ENCODE results near the gene HNRNPLL. TPM values are rescaled to one million over a fixed set of nuclear protein-coding genes. Genes with fewer than 3 reads are reported as not detected.

HNRNPLL gene
- total and polyA plus RNA-seq, 2 of the 13 experiments (the other 11 are each of a cell fraction or from before 2014, with no cell fraction given), result 49.4 to 103 TPM

GRCh38 chr2:38605298-38605830, 2.6 kb upstream of the HNRNPLL start:
- Histone ChIP-seq H2AFZ (ENCODE audit: low read length) (no peak overlapping the region), H3K4me1 (ENCODE audit: insufficient read depth, low read length) (peaks cover 53% of the 10 kb centered on the region), H3K9me3 (ENCODE audit: low read length) (no peaks in the 10 kb centered on the region), H3K9ac (ENCODE audit: insufficient read depth, low read depth, low read length) (no peak overlapping the region), H3K4me2 (ENCODE audit: low read depth, low read length) (no peak overlapping the region), H4K20me1 (ENCODE audit: insufficient read depth, low read length) (no peaks in the 10 kb centered on the region), H3K27ac (ENCODE audit: extremely low read length, insufficient read depth, low read length) (no peak overlapping the region), H3K27me3 (ENCODE audit: control insufficient read depth in 1 of 2, insufficient read depth in 2 of 2, low read length in 2 of 2) (no peaks in the 10 kb centered on the region; a peak in 1 of 5 replicates), H3K79me2 (ENCODE audit: insufficient read depth, low read length) (peaks cover 21% of the 10 kb centered on the region), H3K4me3 (replicated peaks in 1 of 3; ENCODE audit: insufficient read depth in 1 of 3, low read depth in 2 of 3, low read length in 3 of 3) (no peak overlapping the region), H3K36me3 (replicated peaks in 1 of 2; ENCODE audit: control insufficient read depth in 1 of 2, insufficient read depth in 2 of 2, low read length in 2 of 2) (no peaks in the 10 kb centered on the region)
- WGBS (ENCODE audit: low lambda C conversion rate), result 83% methylated on average over 4 of the region's 4 CpGs
- no peak for FAIRE-seq
- ChIA-PET POLR2A (interaction anchor here (0.6 to 6.8 kb wide), 3 partner anchors 32 to 146 kb away, joined by 3 to 48 read pairs (median 4); partner anchors contain the start of genes GALM and SRSF7), CTCF (ENCODE audit: low intra/inter-chr PET ratio, low total read pairs) (no interaction called here)
- no peak for TF ChIP-seq ZNF7 (CRISPR knock-in tag; IDR thresholded peaks at IDR 0.05)
- TF ChIP-seq CEBPB (IDR thresholded peaks at IDR 0.05; ENCODE audit: borderline replicate concordance, low read depth, low read length), result no peak
- TF ChIP-seq MXD4 (CRISPR knock-in tag; IDR thresholded peaks at IDR 0.05), result no peak
- no peak for TF ChIP-seq NCOA5 (CRISPR knock-in tag; IDR thresholded peaks at IDR 0.05)
- TF ChIP-seq MAZ (IDR thresholded peaks at IDR 0.05; ENCODE audit: borderline replicate concordance, low read depth, low read length), result no peak
- TF ChIP-seq MAZ (CRISPR knock-in tag; IDR thresholded peaks at IDR 0.05; ENCODE audit: low read depth), result no peak
- no peak for TF ChIP-seq ZNF431 (CRISPR knock-in tag; IDR thresholded peaks at IDR 0.05; ENCODE audit: borderline replicate concordance, low read depth)
- no peak for TF ChIP-seq ZNF441 (CRISPR knock-in tag; IDR thresholded peaks at IDR 0.05; ENCODE audit: borderline replicate concordance)
- no peak for TF ChIP-seq MIER2 (CRISPR knock-in tag; IDR thresholded peaks at IDR 0.05)
- no peak for TF ChIP-seq ZNF512 (CRISPR knock-in tag; IDR thresholded peaks at IDR 0.05)
- TF ChIP-seq KLF12 (CRISPR knock-in tag; IDR thresholded peaks at IDR 0.05; ENCODE audit: borderline replicate concordance), result no peak
- TF ChIP-seq ARNT2 (CRISPR knock-in tag; IDR thresholded peaks at IDR 0.05; ENCODE audit: low read depth), result no peak
- TF ChIP-seq ZNF263 (CRISPR knock-in tag; IDR thresholded peaks at IDR 0.05), result no peak
- no peak for TF ChIP-seq SKIL (CRISPR knock-in tag; IDR thresholded peaks at IDR 0.05; ENCODE audit: borderline replicate concordance)
- no peak for TF ChIP-seq RFXAP (CRISPR knock-in tag; IDR thresholded peaks at IDR 0.05; ENCODE audit: borderline replicate concordance)
- no peak for TF ChIP-seq SAP130 (CRISPR knock-in tag; IDR thresholded peaks at IDR 0.05; ENCODE audit: low read depth)
- in situ Hi-C loops (cut with HindIII; ENCODE audit: extremely low pct_ligation_motif_present, low pct_unique_long_range_greater_than_20kb) (no loop called here), intact Hi-C loops (cut with micrococcal nuclease; ENCODE audit: unreplicated experiment) (no loop called here)
- BruUV-seq (replicated peaks), result no TSS peak
- ATAC-seq, result no peak
- no peak for DNase-seq (ENCODE audit: low spot score)
